ENCODE measurements around the gene MFSD6L. TPM values are rescaled to one million over a fixed set of nuclear protein-coding genes. Genes with fewer than 3 reads are reported as not detected.
A peak's percentile ranks its signal among the peaks of the same experiment; 100 is the strongest.

MFSD6L gene
- polyA plus RNA-seq, 1 donor from 2014 or later, result not detected

GRCh38 chr17:8753136-8753975 is 45.8 kb downstream of the MFSD6L start:
- peaks cover 32% of the 10 kb centered on the region for H3K27me3 Mint-ChIP-seq

GRCh38 chr17:8749616-8750015 is 49.5 kb downstream of the MFSD6L start:
- Mint-ChIP-seq H3K4me3 (peak overlapping the region in 1 of 4 donors; percentile 26), H3K27me3 (no peaks in the 10 kb centered on the region), H3K9me3 (no peaks in the 10 kb centered on the region), H3K27ac (peak overlapping the region in 1 of 3 donors; percentile 14), H3K36me3 (no peaks in the 10 kb centered on the region), H3K4me1 (peaks cover 0 to 6% (median 6%) of the 10 kb centered on the region in 3 donors)

More at GRCh38 chr17:8753136-8753975, 45.8 kb downstream of the MFSD6L start:
- Mint-ChIP-seq H3K36me3 (no peaks in the 10 kb centered on the region), H3K9me3 (no peaks in the 10 kb centered on the region), H3K4me3 (no peak overlapping the region), H3K4me1 (peaks cover 0 to 3% (median 0%) of the 10 kb centered on the region in 3 donors), H3K27ac (no peak overlapping the region)

- Mint-ChIP-seq H3K36me3 (no peaks in the 10 kb centered on the region), H3K27ac (peak overlapping the region in 1 of 3 donors; percentile 15), H3K4me1 (peaks cover 5 to 6% (median 6%) of the 10 kb centered on the region in 3 donors), H3K4me3 (peak overlapping the region in 1 of 4 donors; percentile 85), H3K9me3 (no peaks in the 10 kb centered on the region), H3K27me3 (no peaks in the 10 kb centered on the region)
These were observed 51.4 kb downstream of the MFSD6L start for GRCh38 chr17:8747742-8748141.

Other genes starting within 250 kb of the MFSD6L start
- 1.7 TPM for gene MYH10, start 168.6 kb downstream of the MFSD6L start, polyA plus RNA-seq
- not detected for gene CCDC42, start 54.5 kb downstream of the MFSD6L start, polyA plus RNA-seq
- gene SPDYE4, start 40.8 kb downstream of the MFSD6L start, polyA plus RNA-seq, result not detected
- 7.7 TPM for gene PIK3R6, start 68.3 kb upstream of the MFSD6L start, polyA plus RNA-seq
- 30.7 TPM for gene PIK3R5, start 166.3 kb upstream of the MFSD6L start, polyA plus RNA-seq
- not detected for gene NTN1, start 222.1 kb upstream of the MFSD6L start, polyA plus RNA-seq

Data from IgD-negative memory B cell (primary cell).